HCT116 (cell line): ENCODE results near the gene FES.

Source experiments
- CTCF ChIP-seq, 3 experiments: fragments of 200-600 bp in 1 of 3; sonication (generic) in 1 of 3; IDR thresholded peaks in 2 of 3; conservative IDR thresholded peaks in 1 of 3; 2 replicates each; pipeline ENCODE4 v1.5.1; 2012 to 2017; ENCODE audit warnings: low read depth in 2 of 3, low read length in 2 of 3, antibody characterized with exemption in 1 of 3, borderline replicate concordance in 1 of 3, control low read depth in 1 of 3, mild to moderate bottlenecking in 1 of 3, mixed read lengths in 1 of 3, mixed run types in 1 of 3, moderate library complexity in 1 of 3; ENCODE audit not compliant: insufficient read depth in 1 of 3
- EZH2 ChIP-seq: fragments of 200-600 bp; sonication (generic); IDR thresholded peaks from 2 replicates; pipeline ENCODE4 v1.6.1; 2017; ENCODE audit warnings: antibody characterized with exemption, mixed run types
- EZH2phosphoT487 ChIP-seq: fragments of 200-600 bp; IDR thresholded peaks from 2 replicates; pipeline ENCODE4 v1.6.1; 2018; ENCODE audit warnings: antibody characterized with exemption, borderline replicate concordance
- POLR2A ChIP-seq: IDR thresholded peaks from 2 replicates; pipeline ENCODE4 v1.7.0; 2011; ENCODE audit warnings: borderline replicate concordance; ENCODE audit not compliant: insufficient read depth, insufficient read length; ENCODE audit errors: extremely low read depth
- REST ChIP-seq: IDR thresholded peaks from 2 replicates; pipeline ENCODE4 v1.6.1; 2012; ENCODE audit warnings: low read depth

- no peak for TF ChIP-seq CTCF (IDR thresholded peaks at IDR 0.05 in 2 of 3, conservative IDR thresholded peaks at IDR 0.05 in 1 of 3; ENCODE audit: borderline replicate concordance in 1 of 3, insufficient read depth in 1 of 3, low read depth in 2 of 3, low read length in 2 of 3)
- no peak for TF ChIP-seq POLR2A
- TF ChIP-seq EZH2, result no peak
- TF ChIP-seq EZH2phosphoT487, result no peak
- TF ChIP-seq REST, result no peak
Observed at GRCh38 chr15:90859234-90860131, 24.8 kb upstream of the FES start.
